Measurements from ENCODE around the gene SCAMP2.

GRCh38 chr15:74800559-74801094 is 72.5 kb downstream of the SCAMP2 start:
- TF ChIP-seq ATF3 (CRISPR knock-in tag; conservative IDR thresholded peaks at IDR 0.05) (no peak), ZNF281 (CRISPR knock-in tag; IDR thresholded peaks at IDR 0.05) (no peak), CTCF (IDR thresholded peaks at IDR 0.05) (no peak), MAX (CRISPR knock-in tag; IDR thresholded peaks at IDR 0.05) (no peak), E2F4 (CRISPR knock-in tag; IDR thresholded peaks at IDR 0.05; ENCODE audit: borderline replicate concordance, low read depth) (no peak), TEAD4 (CRISPR knock-in tag; IDR thresholded peaks at IDR 0.05) (no peak)

Measured in WTC11 (cell line).